GM13977 (cell line): ENCODE results near the gene ZFP69B.

Source experiments
- DNase-seq: peaks from one replicate; pipeline ENCODE4 v3.0.0; 2012; ENCODE audit warnings: low spot score
- CTCF ChIP-seq: IDR thresholded peaks from 2 replicates; pipeline ENCODE4 v1.5.1; 2012; ENCODE audit warnings: mild to moderate bottlenecking, control low read depth; ENCODE audit not compliant: insufficient read depth; ENCODE audit errors: extremely low read depth, missing control alignments
- in situ Hi-C: fragments of 300-500 bp; cut with MboI; formaldehyde crosslinking; loops from one replicate; pipeline ENCODE4 v1.12.0; 2022; ENCODE audit warnings: low sequenced_read_pairs, low pct_unique_long_range_greater_than_20kb, mixed read lengths, inconsistent platforms; ENCODE audit not compliant: unreplicated experiment

Gene ZFP69B

GRCh38 chr1:40462956-40463590, 12.8 kb downstream of the ZFP69B start:
- TF ChIP-seq CTCF: no peak
- no peak for DNase-seq
- in situ Hi-C loops: no loop called here

- no peak for DNase-seq
- no peak for TF ChIP-seq CTCF
- in situ Hi-C loops: no loop called here
These were observed 19.1 kb downstream of the ZFP69B start for GRCh38 chr1:40469327-40469726.

- DNase-seq: no peak
- TF ChIP-seq CTCF: no peak
- in situ Hi-C loops: no loop called here
These were observed 25.0 kb downstream of the ZFP69B start for GRCh38 chr1:40475268-40475667.

GRCh38 chr1:40476924-40477677, 26.8 kb downstream of the ZFP69B start, which contains the start of gene ZFP69:
ZFP69 (plus strand) TSS chr1:40477290; CDS start chr1:40479362, 2,072 bp downstream.
- in situ Hi-C loops: no loop called here
- TF ChIP-seq CTCF: no peak
- DNase-seq: peak; percentile 89

GRCh38 chr1:40477678-40478053, 27.4 kb downstream of the ZFP69B start:
- TF ChIP-seq CTCF: no peak
- no peak for DNase-seq
- in situ Hi-C loops: no loop called here

GRCh38 chr1:40478276-40478675, 28.0 kb downstream of the ZFP69B start:
- TF ChIP-seq CTCF: no peak
- in situ Hi-C loops: no loop called here
- no peak for DNase-seq
